Ecto neural progenitor cell (in vitro differentiated cells): ENCODE measurements around the gene KATNAL1.
"Not testable (repeated sequence)": the region's sequence is repeated elsewhere in the genome, so short reads cannot be mapped to it uniquely, and the experiment has no call there.

Experiments used
- DNase-seq: peaks from one replicate; pipeline ENCODE4 v3.0.0-alpha.2; 2018; ENCODE audit warnings: low spot score

KATNAL1 gene

GRCh38 chr13:30292325-30292724 is 15.0 kb downstream of the KATNAL1 start:
- DNase-seq, result no peak

- no peak for DNase-seq
These were observed 16.4 kb downstream of the KATNAL1 start for GRCh38 chr13:30290812-30291436.

- DNase-seq, result no peak
These were observed 17.8 kb downstream of the KATNAL1 start for GRCh38 chr13:30289533-30289932.

- DNase-seq, result not testable (repeated sequence)
These were observed 21.3 kb downstream of the KATNAL1 start for GRCh38 chr13:30286059-30286458.

DNA sequence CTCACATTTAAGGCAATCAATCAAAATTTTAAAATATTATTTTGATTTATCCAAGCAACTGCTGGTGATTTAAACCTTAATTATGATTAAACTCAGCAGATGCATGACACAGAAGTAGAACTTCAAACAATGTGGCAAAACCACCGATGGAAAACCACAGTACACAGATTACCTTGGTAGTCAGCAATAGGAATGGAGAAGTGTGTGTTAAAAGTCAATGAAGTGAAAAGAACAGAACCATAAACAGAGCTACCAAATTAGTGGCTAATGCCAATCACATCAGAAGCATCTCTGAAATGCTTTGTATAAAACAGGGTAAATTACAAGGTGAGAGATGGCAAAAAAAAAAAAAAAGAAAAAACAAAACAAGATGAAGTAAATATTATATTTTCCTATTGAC is 31.2 kb downstream of the KATNAL1 start:
- DNase-seq, result no peak

DNA sequence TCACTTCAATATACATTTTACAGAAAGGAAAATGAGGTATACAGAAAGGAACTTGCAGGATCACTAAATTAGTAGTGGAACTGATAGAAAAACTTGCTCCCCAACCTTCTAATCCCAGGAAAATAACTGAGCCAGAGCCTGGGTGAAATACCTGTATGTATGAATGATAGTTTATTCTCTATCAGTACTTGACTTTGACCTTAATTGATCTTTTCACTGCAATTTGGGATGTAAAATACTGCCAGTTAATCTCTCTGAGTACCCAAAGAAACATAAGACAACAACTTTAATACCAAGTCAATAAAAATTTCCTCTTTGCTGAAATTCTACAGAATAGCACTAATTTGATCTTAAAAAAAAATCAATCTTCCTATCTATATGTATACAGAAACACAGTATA is 33.3 kb downstream of the KATNAL1 start:
- DNase-seq, result no peak

DNA sequence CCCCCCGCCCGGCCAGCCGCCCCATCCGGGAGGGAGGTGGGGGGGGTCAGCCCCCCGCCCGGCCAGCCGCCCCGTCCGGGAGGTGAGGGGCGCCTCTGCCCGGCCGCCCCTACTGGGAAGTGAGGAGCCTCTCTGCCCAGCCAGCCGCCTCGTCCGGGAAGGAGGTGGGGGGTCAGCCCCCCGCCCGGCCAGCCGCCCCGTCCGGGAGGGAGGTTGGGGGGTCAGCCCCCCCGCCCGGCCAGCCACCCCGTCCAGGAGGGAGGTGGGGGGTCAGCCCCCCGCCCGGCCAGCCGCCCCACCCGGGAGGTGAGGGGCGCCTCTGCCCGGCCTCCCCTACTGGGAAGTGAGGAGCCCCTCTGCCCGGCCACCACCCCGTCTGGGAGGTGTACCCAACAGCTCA is 37.3 kb downstream of the KATNAL1 start:
- not testable (repeated sequence) for DNase-seq

- no peak for DNase-seq
These were observed 38.7 kb downstream of the KATNAL1 start for GRCh38 chr13:30268673-30269072.

DNA sequence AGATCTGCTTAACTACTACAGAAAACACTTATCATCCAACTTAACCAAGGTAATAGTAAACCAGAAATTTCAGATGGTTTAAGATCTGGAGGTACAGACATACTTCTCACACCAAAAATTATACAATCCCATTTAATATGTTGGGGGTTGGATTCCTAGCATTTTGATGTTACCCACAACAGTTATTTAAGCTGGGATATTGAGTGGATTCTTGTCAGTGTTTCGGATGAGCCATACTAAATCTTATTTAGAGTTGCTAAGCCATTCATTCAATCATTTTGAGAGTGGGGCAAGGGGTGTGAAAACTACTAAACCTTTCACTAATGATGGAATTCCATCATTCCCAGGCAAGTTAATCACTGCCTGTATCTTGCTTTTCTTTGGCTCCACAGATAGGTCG is 40.6 kb downstream of the KATNAL1 start:
- DNase-seq, result no peak

DNA sequence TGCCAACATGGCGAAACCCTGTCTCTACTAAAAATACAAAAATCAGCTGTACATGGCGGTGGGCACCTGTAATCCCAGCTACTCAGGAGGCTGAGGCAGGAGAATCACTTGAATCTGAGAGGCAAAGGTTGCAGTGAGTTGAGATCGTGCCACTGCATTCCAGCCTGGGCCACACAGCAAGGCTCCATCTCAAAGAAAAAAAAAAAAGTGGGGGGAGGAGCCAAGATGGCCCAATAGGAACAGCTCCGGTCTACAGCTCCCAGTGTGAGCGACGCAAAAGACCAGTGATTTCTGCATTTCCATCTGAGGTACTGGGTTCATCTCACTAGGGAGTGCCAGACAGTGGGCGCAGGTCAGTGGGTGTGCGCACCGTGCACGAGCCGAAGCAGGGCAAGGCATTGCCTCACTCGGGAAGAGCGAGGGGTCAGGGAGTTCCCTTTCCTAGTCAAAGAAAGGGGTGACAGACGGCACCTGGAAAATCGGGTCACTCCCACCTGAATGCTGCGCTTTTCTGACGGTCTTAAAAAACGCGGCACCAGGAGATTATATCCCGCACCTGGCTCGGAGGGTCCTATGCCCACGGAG is 48.1 kb downstream of the KATNAL1 start:
- not testable (repeated sequence) for DNase-seq

GRCh38 chr13:30257468-30258099 is 49.8 kb downstream of the KATNAL1 start:
- DNase-seq, result peak; percentile 64

- no peak for DNase-seq
These were observed 50.5 kb downstream of the KATNAL1 start for GRCh38 chr13:30256713-30257467.

DNA sequence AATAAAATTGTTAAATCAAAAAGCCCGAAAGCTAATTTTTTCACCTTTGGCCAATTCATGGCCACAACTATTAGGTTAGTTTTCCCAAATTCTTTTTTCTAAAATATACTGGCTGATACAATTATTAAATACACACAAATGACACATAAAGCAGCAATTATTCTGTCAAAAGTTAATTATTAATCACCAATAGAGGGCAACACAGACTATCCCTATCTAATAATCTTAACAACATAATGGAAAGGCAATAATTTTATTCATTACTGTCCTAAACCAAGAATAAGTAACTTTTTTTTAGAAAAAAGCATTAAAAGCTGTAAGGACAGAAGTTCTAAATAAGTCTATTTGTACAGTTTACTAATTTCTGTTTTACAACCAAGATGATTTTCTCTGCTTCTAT is 51.7 kb downstream of the KATNAL1 start:
- DNase-seq, result no peak

- DNase-seq, result no peak
These were observed 53.5 kb downstream of the KATNAL1 start for GRCh38 chr13:30253830-30254229.

DNA sequence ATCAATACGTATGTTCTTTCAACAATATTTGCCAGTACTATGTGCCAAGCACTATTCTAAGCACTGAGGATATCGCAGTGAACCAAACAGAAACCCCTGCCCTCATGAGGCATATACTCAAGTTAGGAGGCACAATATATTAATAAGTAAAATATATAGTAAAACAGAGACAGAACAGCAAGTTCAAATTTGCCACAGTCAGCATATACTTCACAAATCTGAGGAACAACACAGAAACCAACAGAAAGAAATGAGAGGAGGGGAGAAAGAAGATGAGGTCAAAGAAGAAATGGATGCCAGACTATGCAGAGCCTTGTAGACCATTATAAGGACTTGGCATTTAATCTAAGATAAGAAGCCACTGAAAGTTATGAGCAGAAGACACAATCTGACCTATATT is 59.9 kb downstream of the KATNAL1 start:
- no peak for DNase-seq

DNA sequence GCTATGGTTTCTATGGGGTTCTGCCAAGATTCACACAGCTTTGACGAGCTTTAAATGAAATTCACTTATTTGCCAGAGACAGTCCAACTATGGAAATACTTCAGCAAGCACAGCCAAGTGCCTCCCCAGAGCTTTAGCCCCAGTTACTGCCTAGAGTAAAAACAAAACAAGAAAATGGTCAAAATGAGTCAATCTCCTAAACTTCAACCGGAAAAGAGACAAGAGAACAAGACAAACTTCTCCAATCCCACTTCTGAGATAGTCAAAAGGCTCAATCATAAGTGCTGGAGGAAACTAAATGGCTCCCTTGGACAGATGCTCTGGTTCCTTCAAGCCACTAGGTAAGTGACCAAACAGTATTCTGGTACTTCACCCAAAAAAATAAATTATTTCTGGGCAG is 65.8 kb downstream of the KATNAL1 start:
- DNase-seq, result no peak

DNA sequence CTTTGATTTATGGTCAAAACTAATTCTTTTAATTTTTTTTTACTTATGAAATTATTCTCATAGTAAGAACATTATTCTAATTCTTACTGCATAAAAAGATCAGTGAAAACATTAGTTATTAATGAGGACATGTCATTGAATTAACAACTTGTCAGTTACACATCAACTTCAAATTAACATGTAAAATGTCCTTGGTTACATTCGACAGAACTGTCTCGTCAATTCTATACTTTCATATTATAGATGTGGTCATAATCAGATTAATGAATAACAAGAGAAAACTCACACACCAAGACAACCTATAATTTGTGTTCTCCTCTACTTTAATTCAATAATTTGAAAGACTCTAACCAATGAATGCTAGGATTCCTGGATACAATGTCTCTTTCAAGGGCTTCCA is 66.7 kb downstream of the KATNAL1 start:
- no peak for DNase-seq

- no peak for DNase-seq
These were observed 72.1 kb downstream of the KATNAL1 start for GRCh38 chr13:30235216-30235615.

- DNase-seq, result no peak
These were observed 72.7 kb downstream of the KATNAL1 start for GRCh38 chr13:30234619-30235162.

DNA sequence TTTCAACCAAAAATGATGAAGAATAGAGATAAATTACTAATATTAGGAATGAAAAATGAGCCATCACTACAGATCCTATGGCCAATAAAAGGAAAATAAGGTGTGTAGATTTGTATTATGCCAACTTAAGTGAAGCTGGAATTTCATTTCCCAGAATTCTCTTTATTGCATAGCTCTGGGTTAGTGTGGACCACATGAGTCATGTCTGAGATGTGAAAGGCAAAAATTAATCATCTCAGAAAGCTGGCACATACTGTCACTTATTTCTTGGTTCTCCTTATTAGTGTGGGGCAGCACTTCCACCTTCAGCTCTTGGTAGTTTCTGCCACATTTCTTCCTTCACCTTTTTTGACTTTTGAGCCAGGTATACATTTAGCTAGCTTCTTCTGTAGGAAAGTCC is 82.6 kb downstream of the KATNAL1 start:
- DNase-seq, result no peak

DNA sequence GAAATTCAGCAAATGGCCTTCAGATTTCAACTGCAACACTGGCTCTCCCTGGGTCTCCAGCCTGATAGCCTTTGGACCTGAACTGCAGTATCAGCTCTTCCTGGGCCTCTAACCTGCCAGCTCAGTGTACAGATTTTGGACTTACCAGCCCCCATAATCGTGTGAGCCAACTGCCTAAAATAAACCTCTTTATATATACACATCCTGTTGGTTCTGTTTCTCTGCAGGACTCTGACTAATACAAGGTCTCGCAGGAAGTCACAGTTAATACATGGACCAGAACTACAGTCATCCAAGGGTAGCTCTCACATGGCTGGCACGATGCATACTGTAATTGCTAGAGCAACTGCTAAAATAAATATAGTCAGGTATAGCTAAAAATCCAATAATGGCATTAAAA is 85.1 kb downstream of the KATNAL1 start:
- DNase-seq, result no peak

- no peak for DNase-seq
These were observed 91.2 kb downstream of the KATNAL1 start for GRCh38 chr13:30216111-30216510.

- DNase-seq, result no peak
These were observed 95.1 kb downstream of the KATNAL1 start for GRCh38 chr13:30212256-30212655.
